ENCODE data around the gene BLTP3A.
"Not testable (repeated sequence)": the region's sequence is repeated elsewhere in the genome, so short reads cannot be mapped to it uniquely, and the experiment has no call there.

Gene BLTP3A

DNA sequence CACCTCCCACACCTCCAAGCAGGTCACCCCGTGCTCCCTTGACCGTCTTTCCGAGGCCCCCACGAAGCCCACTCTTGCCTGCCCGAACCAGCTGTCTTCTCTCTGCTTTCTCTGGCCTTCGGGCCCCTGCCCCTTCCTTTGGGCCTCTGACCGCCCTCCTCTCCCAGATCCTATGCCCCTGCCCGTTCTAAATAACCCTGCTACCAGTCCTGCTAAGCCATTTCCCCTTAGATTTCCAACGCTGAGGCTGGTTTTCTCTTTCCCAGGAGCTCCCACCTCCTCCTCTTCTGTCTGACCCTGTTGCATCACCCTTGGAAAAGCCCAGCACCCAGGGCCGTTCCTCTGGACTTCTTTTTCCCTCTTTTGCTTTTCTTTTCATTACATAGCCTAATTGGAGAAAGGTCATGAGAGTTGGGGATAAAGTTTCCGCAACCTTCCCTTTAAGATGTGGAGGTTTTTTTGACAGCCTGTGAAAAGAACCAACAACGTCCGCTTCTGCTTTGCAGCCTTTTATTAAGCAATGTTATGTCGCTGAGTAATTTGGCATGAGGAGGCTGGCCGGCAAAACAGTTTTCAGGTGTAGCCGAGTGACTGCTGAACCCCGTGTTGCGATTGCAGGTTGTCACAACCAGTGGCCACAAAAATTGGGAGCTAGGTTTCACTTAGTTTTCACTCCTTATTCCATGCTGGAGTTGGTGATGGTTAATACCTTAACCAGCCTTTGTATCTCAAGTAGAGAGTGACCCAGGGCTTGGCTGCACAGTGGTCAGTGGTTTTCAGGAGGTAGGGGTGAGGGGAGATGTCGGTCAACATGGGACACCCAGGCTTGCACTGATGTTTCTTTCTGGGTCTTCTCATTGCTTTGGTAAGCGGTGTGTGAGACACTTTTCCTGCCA lies 970 bp downstream of the BLTP3A start:
- DNase-seq (ENCODE audit: low spot score) = peak; percentile 56

DNA sequence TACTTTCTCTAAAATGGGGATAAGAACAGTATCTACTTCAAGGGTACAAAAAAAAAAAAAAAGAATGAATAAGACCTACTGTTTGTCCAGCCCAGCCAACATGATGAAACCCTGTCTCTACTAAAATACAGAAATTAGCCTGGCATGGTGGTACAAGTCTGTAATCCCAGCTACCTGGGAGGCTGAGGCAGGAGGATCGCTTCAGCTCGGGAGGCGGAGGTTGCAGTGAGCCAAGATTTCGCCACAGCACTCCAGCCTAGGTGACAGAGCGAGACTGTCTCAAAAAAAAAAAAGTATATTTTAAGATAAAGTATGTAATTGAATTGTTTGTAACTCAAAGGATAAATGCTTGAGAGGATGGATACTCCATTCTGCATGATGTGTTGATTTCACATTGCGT lies 2.0 kb downstream of the BLTP3A start:
- DNase-seq (ENCODE audit: low spot score) = no peak

DNA sequence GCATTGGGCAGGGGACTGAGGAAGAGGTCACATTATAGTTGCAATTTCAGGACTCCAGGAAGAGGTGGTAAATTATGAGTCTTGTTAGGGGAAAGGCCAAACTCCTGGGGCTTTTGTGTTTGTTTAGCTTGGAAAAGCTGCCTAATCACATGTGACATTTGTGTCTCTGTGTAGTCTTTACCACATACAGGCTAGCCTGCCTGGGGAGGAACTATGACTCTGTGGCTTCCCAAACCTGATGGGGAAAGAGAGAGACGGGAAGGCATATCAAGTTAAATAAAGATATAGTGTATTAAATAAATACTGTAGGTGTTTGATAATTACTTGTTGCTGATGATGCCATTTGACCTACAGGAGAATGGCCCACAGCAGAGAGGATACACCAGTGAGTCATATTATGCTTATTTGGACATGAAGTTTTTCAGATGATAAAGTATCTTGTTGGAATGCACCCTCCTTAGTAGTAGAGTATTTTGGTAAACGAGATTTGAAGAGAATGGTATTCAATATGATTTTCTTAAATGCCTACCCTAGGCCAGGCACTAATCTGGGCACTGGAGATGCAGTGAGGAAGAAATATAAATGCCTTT lies 4.0 kb downstream of the BLTP3A start:
- peak; percentile 55 for DNase-seq (ENCODE audit: low spot score)

DNA sequence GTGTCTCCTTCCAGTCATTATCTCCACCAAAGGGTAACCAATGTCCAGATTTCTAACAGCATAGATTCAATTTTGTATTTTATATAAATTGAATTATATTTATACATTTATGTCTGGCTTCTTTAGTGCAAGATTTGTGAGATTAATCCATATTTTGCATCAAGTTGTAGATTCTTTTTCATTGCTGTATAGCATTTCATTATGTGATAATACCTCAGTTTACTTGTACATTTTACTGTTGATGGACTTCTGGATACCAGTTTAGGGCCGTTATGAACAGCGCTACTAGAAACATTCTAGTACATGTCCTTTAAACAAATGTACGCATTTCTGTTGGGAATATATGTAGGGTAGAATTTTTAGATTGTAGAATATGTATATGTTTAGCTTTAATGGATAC lies 6.2 kb downstream of the BLTP3A start:
- DNase-seq (ENCODE audit: low spot score) = no peak

DNA sequence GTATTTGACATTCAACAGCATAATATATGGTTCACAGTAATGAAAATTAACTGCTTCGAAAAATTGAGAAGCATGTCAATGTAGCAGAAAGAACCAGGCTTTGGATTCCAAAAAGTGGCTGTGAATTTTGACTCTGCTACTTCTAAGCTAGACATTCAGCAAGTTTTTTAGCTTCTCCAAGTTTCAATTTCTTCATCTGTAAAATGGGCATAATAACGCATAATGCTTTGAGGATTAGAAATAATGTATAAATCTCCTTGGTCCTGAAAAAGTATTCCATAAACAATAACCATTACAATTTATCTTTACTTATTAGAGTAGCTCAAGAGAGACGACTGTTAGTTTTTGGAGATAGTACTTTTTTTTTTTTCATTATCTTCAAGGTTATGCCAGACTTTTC lies 7.7 kb downstream of the BLTP3A start:
- no peak for DNase-seq (ENCODE audit: low spot score)

DNA sequence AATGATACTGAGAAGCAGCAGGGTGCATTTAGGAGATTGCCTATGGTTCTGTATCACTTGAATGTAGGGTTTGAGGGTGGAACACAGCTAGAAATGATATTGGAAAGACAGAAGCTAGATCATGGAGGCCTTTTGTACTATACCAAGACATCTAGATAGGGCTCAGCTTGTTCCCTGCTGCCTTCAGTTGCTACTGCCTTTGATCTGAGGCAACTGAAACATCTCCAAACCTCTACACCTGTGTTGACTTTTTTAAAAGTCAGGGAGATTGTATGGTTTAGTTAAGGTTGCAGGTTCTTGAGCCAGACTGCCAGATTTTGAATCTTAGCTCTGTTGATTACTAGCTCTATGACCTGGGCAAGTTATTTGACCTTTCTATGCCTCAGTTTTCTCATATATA lies 12.7 kb downstream of the BLTP3A start:
- DNase-seq (ENCODE audit: low spot score) = no peak

DNA sequence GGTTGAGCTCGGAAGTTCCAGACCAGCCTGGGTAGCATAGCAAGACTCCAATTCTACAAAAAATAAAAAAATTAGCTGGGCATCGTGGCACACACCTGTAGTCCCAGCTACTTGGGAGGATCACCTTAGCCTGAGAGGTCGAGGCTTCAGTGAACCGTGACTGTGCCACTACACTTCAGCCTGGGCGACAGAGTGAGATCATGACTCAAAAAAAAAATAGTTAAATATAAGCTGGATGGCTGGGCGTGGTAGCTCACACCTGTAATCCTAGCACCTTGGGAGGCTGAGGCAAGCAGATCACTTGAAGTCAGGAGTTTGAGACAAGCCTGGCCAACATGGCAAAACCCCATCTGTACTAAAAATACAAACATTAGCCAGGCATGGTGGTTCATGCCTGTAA lies 13.2 kb downstream of the BLTP3A start:
- DNase-seq (ENCODE audit: low spot score) = not testable (repeated sequence)

DNA sequence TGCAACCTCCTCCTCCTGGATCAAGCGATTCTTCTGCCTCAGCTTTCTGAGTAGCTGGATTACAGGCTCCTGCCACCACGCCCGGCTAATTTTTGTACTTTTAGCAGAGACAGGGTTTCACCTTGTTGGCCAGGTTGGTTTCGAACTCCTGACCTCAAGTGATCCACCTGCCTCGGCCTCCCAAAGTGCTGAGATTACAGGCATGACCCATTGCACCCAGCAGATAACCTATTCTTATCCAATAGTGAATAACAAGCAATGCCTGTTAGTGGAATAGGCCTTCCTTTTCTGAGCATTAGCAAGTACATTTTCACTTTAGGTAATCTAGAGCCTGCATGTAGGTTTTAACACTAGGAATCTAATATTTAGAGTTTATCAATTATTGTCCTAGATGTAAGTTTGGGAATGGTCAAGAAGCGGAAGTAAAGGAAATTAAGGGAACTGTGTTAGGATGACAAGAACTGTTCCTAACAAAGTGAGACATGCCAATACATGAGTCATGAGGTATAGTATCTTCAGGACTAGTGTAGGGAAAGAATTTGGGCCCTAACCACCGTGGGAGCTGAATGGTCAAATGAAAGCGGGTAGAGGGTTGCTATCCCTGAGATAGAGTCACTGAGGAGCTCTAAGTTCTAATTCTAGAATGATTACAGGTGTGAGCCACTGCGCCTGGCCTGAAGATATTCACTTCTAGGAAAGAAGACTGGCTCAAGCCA lies 15.0 kb downstream of the BLTP3A start:
- DNase-seq (ENCODE audit: low spot score) = peak; percentile 23

DNA sequence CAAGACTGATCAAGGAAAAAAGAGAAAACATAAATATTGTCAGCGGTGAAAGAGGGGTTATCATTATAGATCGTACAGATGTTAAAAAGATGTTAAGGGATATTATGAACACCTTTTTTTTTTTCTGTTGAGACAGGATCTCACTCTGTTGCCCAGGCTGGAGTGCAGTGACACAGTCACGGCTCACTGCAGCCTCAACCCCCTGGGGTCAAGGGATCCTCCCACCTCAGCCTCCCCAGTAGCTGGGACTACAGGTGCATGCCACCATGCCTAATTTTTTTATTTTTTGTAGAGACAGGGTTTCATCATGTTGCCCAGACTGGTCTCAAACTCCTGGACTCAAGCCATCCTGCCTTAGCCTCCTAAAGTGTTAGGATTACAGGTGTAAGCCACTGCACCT lies 16.6 kb downstream of the BLTP3A start:
- not testable (repeated sequence) for DNase-seq (ENCODE audit: low spot score)

DNA sequence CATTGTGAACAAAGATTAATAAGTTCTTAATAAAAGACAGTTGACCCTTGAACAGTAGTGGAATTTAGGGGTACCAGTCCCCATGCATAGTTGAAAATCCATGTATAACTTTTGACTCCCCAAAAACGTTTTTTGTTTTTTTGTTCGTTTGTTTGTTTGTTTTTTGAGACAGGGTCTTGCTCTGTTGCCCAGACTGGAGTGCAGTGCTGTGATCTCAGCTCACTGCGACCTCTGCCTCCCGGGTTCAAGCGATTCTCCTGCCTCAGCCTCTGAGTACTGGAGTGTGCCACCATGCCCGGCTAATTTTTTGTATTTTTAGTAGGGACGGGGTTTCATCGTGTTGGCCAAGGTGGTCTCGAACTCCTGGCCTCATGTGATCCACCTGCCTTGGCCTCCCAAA lies 17.5 kb downstream of the BLTP3A start:
- DNase-seq (ENCODE audit: low spot score) = not testable (repeated sequence)

DNA sequence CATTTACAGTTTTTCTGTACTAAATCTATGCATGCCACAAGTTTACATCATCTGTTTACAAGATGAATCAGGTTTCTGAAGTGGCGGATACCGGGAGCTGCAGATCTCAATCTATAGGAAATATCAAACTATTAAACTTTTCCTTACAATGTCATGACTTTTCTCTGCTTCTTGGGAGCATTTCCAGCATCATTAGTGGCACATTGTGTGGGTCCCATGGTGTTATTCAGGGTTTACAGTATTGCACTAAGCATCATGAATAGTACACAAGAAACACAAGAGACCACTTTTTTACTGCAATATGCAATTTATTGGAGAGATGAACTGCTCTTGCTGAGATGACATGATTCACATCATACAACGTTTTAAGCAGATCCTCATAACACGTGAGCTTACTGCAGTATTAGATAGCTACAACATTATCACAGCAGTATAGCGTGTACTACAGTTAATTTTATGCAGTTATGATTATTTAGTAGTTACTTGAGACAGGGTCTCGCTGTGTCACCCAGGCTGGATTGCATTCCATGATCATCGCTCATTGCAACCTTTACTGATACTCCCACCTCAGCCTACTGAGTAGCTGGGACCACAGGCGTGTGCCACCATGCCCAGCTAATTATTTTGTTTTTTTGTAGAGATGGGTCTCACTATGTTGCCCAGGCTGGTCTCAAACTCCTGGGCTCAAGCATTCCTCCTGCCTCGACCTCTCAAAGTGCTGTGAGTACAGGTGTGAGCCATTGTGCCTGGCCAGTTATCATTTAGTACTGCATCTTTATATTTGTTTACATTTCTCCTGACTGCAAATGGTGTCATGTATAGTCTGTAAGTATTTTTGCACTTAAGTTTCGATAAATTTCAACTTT lies 18.4 kb downstream of the BLTP3A start:
- no peak for DNase-seq (ENCODE audit: low spot score)

DNA sequence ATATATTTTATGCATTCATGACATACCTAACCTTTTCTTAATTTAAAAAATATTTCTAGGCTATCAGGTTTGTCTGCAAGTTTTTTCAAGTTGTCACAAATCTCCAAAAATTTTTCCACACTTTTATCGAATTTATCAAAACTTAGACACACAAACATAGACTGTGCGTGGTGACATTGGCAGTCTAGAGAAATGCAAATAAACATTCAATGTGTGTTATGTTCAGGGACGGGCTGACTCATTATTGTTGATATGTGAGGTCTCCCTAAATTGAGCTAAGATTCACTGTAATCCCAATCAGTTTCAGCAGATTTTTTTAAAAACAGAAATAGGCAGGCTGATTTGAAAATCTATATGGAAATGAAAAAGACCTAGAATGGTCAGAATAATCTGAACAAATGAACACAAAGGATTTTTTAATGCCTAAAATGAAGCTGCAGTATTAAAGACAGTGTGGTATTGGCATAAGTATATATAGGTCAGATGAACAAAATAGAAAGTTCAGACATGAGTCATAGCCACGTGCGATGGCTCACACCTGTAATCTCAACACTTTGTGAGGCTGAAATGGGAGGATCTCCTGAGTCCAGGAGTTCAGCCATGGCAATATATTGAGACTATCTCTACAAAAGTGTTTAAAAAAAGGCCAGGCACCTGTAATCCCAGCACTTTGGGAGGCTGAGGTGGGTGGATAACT lies 19.2 kb downstream of the BLTP3A start:
- DNase-seq (ENCODE audit: low spot score) = peak; percentile 21

DNA sequence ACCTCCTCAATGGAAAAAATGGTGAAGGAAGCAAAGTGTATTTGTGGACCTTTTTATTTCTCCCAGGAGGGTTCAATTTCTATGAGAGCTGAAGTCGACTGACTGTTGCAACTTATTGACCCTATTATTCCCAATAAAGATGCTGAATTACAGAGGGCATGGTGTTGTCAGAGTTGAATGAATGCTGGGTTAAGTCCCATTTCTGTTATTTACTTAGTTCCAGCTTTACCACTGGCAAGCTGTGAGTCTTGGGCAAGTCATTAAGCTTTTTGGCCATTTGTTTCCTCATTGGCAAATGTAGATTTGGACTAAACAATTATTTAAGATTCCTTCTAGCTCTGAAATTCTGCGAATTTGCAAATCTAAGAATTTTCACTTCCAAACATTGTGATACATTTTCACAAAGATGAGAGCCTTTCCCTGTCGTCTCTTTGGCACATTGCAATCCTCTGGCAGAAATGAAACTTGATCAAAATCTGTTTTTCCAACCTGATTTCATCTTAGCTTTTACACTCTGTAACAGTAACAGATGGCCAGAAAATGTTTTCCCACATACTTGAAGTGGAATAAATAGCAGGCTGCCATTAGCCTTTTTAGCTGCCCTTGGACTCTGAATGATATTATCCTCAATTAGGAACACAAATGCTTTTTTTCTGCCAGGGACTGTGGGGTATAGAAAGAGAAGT lies 21.3 kb downstream of the BLTP3A start:
- no peak for DNase-seq (ENCODE audit: low spot score)

DNA sequence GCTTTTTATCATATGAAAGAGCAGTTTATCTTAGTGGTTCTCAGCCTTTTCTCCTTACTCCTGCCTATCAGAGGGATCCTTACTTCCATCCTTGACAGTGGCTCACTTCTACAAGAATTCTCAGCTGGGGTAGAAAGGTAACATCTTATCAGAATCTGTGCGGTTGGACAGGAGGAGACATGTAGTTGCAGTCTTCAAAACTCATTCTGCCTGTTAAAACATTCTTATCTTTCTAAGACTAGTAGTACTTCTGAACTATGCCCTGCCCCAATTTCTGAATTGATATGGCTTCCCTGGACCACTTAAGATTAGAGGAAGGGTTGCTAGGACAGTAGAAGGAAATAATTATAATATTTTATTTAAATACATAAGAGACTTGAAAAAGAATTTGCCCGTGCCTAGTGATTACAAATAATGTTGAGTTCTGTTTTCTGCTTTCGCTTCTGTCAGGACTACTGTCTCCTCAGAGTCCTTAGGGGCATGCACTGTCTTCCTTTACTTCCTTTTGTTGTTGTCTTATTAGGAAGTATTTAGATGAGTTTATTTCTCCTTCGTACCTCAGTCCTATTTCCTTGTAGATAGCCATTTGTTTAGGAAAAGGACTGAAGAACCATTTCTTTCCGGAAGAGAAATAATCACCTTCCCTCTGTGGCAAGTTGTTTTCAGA lies 24.9 kb downstream of the BLTP3A start:
- DNase-seq (ENCODE audit: low spot score) = no peak

DNA sequence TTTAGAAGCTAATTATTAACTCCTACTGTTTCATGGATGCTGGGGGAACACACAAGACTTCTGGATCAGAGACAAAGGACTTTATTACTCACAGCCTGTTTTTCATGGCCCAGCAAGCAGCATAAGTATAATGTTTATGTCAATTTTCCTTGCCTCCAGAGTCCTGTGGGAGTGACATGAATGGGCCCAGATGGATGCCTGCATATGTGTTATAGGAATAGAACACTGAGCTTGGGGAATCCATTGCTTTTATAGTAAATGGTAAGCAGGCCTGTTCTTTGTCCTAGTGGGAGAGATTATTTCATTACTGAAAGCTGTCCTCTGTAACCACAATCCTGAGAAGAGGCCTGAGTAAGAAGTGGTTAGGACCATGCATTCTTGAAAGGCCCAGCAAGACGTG lies 25.6 kb downstream of the BLTP3A start:
- DNase-seq (ENCODE audit: low spot score) = no peak

DNA sequence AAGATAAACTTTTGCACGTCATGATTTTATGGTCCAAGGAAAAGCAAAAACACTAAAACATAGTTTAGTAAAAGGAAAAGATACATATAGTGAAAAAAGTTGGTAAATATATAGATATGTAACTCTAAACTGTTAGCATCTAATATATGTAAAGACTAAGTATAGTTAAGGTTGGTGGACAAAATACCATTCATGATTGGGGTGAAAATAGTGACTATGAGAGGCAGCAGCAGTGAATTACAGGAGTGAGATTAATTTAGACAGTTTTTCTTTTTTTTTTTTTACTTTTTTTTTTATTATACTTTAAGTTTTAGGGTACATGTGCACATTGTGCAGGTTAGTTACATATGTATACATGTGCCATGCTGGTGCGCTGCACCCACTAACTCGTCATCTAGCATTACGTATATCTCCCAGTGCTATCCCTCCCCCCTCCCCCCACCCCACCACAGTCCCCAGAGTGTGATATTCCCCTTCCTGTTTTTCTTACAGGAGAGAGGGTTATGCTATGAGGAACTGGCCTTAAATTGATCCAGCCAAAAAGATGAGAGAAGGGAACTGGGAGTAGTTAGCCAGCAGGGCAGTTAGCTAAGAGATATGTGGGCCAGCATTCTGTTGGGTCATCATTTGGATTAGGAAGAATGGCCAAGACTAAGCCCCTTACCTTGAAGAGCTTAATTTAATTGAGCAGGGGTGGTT lies 27.1 kb downstream of the BLTP3A start:
- not testable (repeated sequence) for DNase-seq (ENCODE audit: low spot score)

DNA sequence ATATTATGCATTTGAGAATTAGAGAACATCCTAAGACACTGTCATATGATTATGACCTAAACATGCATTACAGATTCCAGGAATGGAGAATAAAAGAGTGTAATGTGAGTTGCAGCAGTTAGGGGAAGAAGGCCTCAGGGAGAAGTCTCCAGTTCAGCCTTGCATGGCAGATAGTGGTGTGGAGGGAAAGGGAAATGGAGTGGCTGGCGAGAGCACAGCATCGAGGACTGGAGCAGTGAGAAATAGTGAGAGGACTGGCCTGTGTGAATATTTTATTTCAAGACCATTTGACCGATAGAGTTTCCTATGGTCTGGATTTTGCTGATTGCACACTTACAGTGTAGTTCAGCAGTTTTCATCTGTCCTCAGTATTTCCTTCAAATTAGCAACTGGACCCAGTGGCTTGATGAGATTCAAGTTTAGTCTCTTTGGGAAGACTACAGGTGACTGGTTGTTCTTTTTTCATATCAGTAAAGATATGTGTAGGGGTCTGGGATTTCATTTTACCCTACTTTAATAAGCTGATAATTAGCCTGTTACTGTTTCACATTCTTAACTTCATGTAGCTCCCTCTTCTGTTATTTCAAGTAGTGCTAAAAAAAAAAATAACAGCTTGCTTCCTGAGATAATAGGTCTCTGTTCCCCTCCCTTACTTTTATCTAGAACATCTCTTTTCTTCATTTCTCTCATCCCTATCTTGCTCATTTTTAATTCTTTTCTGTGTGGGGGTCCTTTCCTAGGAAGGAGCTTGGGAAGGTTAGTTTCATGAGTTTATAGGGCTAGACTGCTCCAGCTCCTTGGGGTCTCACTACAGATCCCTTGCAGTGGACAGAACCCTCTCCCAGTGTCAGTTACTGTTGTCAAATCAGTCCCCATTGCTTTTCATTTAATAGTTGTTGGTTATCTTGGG lies 27.9 kb downstream of the BLTP3A start:
- no peak for DNase-seq (ENCODE audit: low spot score)

DNA sequence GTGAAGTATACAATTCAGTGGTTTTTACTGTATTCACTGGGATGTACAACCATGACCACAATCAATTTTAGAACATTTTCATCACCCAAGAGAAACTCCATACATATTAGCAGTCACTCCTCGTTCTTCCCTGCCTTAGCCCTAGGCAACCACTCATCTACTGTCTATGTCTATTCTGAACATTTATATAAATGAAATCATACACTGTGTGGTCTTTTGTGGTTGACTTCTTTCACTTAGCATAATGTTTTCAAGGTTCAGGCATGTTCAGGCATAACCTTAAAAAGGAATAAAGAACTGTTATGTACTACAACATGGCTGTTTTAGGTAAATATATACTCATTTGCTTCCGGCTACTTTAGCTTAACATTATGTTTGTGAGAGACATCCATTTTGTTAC lies 37.3 kb downstream of the BLTP3A start:
- no peak for DNase-seq (ENCODE audit: low spot score)

DNA sequence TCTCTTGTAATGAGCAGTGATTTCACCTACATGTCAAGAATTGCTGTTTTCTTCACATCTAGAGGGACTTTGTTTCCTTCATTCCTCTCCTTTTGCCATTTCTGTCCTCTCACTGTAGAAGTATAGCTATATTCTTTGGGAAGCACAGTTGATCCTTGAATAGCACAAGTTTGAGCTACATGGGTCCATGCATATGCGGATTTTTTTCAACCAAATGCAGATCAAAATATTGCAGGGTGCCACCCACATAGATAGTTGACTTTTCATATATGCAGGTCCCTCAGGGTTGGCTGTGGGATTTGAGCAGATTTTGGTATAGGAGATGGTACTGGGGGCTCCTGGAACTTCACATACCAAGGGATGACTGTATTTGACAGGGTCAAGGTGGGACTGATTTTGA lies 41.1 kb downstream of the BLTP3A start:
- no peak for DNase-seq (ENCODE audit: low spot score)

All from hepatic stellate cell (primary cell).